Neural progenitor cell (in vitro differentiated cells): Measurements from ENCODE around the gene COG7.

Experiments
- EZH2phosphoT487 ChIP-seq: fragments of 200-600 bp; sonication (generic); IDR thresholded peaks from 2 replicates; pipeline ENCODE4 v1.6.1; 2017; ENCODE audit warnings: antibody characterized with exemption
- TF ChIP-seq, protein P1 (sequence below): fragments of 200-600 bp; sonication (generic); IDR thresholded peaks from 2 replicates; pipeline ENCODE4 v1.5.1; 2017; ENCODE audit warnings: antibody characterized with exemption, mild to moderate bottlenecking

- TF ChIP-seq, protein P1, sequence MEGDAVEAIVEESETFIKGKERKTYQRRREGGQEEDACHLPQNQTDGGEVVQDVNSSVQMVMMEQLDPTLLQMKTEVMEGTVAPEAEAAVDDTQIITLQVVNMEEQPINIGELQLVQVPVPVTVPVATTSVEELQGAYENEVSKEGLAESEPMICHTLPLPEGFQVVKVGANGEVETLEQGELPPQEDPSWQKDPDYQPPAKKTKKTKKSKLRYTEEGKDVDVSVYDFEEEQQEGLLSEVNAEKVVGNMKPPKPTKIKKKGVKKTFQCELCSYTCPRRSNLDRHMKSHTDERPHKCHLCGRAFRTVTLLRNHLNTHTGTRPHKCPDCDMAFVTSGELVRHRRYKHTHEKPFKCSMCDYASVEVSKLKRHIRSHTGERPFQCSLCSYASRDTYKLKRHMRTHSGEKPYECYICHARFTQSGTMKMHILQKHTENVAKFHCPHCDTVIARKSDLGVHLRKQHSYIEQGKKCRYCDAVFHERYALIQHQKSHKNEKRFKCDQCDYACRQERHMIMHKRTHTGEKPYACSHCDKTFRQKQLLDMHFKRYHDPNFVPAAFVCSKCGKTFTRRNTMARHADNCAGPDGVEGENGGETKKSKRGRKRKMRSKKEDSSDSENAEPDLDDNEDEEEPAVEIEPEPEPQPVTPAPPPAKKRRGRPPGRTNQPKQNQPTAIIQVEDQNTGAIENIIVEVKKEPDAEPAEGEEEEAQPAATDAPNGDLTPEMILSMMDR = no peak
- no peak for TF ChIP-seq EZH2phosphoT487
Measured at GRCh38 chr16:23402100-23402499, 50.9 kb downstream of the COG7 start.
